Kasumi-1 (cell line): ENCODE results near the gene ULK3.
A peak's percentile ranks its signal among the peaks of the same experiment; 100 is the strongest.
"Not testable (repeated sequence)": the region's sequence is repeated elsewhere in the genome, so short reads cannot be mapped to it uniquely, and the experiment has no call there.

Experiments
- DNase-seq, 2 experiments: peaks; one replicate each; lab custom pipeline; 2025; lab: John Stamatoyannopoulos, UW

The ULK3 gene

DNA sequence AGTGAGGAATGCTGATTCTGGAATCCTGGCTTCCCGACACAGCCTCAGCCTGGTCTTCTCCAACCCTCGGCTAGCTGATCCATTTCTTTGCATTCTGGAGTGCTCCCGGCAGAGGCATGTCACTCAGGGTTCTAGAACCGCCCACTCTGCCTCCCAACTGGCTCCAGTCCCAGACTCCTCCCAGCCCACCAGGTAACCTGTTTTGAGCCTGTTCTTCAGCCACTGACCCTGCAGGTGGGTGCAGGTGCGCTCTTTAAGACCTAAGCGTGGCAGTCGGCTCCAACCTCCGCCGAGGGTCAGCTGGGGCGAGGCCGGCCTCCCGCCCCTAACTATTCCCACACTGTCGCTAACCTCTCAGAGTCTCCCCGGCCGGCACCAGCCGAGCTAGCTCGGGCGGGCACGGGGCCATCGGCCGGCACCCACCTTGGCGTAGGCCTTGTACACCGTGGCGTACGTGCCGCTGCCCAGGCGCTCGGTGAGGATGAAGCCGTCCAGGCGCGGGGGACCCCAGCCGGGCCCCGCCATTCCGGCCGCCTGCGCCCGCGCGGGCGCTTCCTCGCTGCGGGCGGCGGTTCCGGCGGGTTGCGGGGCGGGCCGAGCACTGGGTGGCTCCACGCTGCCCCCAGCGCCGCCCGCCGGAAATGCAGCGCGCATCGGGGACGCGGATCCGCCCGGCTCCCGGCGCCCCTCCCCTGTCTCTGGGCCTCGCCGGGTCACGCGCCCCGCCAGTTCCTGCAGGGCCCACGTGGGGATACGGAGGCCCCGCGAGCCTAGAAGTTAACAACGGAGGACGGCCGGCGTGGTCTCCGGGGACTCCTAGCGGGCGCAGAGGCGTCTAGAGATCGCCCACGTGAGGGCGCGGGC, at the start of gene ULK3:
Gene ULK3 (minus strand): TSS at position 576 of the 864 bp plus-strand sequence. CDS start 51 bp downstream, at position 525.
- DNase-seq, result peak; percentile 85 to 87

GRCh38 chr15:74892313-74892712, 49.4 kb upstream of the ULK3 start:
- no peak for DNase-seq

- DNase-seq, result no peak
These were observed 48.5 kb upstream of the ULK3 start for GRCh38 chr15:74891469-74891868.

DNA sequence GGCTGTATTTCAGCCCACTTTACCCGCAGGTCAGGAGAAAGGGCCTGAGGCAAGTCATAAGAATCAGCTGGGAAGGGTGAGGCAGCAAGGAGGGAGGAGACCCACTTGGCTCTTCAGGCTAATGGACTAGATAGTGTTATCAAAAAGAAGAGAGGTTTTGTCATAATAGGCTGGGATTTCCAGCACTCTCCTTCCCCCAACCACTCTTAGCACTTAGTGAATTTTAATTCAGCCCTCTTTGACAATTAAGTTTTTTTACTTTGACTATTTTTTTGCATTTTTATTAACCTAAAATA, 47.7 kb upstream of the ULK3 start:
- no peak for DNase-seq

DNA sequence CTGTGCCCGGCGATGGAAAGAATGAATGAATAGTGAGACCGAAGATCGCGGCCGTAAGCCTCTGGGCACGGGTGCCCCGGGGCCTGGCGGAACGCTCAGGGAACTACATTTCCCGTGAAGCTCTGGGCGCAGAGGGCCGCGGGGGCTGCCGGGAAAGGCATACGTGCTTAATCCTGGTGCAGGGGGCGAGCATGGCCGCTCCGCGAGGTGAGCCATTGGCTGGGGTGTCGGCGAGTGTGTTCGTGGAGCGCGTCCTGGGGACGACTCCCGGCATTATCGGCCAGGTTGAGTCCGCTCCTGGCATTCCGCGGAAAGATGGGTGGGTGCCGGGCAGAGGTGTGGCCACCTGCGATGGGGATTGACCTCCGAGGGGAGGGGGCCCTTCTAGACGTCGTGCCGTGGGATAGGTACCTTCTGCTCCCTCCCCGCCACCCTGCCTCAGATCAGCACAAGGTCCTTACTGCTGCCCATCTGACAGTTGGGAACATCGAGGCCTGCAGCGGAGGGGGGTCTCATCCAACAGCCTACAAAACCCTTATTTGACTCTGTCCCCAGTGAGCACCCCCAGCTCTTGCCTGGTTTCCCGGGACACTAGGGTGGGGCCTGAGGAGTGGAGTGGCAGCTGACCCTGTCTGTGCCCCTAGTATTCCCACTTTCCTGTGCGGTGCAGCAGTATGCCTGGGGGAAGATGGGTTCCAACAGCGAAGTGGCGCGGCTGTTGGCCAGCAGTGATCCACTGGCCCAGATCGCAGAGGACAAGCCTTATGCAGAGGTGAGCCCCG, 47.1 kb upstream of the ULK3 start, which contains the start of gene MPI:
Gene MPI (plus strand): TSS at position 160 of the 782 bp plus-strand sequence. CDS start 32 bp downstream, at position 192.
- peak; percentile 72 to 77 for DNase-seq

DNA sequence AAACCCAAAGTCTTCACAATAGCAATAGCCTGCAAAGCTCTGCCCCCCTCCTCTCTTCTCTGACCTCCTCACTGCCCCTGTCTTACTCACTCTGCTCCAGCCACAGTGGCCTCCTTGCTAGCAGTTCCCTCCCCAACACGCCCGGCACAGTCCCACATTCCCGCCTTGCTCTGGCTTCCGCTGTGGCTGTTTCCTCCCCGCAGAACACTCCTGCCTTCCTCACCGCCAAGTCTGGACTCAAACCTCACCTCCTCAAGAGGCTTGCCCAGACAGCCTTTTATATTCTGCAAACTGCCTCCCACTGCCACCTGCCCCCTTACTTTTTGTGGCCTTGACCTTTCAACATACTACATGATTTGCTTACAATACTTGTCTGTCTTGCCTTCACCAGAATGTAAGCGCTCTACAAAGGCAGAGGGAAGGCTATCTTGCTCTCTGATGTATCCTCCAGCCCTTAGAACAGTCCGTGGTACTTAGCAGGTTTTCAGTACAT, 46.5 kb upstream of the ULK3 start:
- DNase-seq, result peak; percentile 52 to 53

DNA sequence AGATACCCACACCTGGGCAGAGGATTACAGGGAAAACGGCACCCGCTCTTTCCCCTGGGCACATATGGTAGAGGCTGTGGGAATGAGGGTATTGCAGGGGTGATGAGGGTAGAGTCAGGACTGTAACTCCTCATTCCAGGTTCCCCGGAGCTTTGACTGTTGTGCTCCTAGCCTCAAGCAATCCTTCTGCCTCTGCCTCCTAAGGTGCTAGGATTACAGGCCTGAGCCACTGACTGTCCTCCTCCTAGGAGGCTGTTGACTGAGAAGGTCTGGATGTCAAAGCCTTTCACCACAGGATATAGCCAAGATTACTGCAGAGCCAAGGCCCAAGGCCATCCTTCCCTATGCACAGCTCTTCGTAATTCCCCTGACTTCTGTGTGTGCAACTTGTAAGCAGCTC, 45.8 kb upstream of the ULK3 start:
- no peak for DNase-seq

DNA sequence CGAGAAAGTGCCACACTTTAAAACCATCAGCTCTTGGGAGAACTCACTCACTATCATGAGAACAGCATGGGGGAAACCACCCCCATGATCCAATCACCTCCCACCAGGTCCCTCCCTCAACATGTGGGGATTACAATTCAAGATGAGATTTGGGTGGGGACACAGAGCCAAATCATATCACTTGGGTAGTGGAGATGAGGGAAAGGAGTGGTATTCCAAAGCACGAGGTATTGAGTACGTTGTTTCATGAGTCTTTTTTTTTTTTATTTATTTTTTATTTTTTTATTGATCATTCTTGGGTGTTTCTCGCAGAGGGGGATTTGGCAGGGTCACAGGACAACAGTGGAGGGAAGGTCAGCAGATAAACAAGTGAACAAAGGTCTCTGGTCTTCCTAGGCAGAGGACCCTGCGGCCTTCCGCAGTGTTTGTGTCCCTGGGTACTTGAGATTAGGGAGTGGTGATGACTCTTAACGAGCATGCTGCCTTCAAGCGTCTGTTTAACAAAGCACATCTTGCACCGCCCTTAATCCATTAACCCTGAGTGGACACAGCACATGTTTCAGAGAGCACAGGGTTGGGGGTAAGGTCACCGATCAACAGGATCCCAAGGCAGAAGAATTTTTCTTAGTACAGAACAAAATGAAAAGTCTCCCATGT, 44.7 kb upstream of the ULK3 start:
- DNase-seq, result not testable (repeated sequence)

- DNase-seq, result no peak
These were observed 42.5 kb upstream of the ULK3 start for GRCh38 chr15:74885461-74885860.

DNA sequence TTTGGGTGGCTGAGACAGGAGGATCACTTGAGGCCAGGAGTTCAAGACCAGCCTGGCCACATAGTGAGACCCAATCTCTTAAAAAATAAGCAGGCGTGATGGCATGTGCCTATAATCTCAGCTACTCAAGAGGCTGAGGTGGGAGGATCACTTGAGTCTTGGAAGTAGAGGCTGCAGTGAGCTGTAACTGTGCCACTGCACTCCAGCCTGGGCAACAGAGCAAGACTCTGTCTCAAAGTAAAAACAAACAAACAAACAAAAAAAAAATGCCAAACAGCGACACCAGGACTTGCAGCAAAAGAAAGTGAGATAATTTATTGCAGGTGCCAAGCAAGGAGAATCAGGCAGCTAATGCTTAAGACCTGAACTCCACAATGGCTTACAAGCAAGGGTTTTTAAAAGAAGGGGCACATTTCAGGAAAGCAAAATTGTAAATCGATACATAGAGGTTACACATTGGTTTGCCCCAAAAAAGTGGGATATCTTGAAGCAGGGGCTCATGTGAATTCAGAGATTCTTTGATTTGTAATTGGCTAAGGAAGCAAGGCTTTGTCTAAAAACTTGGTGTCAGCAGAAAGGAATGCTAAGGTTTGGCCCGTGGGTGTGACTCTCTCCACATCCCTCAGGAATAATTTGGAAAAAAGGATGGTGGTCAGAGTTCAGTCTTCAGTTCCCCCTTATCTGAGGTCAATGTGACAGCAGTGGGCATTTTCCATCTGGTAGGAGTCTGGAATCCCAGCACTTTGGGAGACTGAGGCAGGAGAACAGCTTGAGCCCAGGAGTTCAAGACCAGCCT, 41.7 kb upstream of the ULK3 start:
- no peak for DNase-seq

DNA sequence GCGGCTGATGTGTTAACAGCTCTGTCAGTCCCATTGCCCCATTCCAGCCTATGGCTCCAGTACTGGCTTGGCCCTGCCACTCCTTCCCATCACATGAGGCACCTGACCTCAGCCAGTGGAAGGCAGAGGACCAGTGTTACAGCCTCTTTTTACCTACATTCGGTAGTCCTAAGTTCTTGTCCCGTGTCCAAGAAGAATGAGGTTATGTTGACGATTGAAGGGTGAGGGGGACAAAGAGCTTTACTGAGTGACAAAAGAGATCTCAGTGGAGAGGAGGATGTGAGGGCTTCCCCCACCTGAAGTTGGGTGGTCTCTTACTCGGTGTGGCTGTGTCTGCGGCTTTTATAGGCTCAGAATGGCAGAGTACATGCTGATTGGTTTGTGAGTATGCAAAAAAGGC, 39.6 kb upstream of the ULK3 start:
- DNase-seq, result no peak

DNA sequence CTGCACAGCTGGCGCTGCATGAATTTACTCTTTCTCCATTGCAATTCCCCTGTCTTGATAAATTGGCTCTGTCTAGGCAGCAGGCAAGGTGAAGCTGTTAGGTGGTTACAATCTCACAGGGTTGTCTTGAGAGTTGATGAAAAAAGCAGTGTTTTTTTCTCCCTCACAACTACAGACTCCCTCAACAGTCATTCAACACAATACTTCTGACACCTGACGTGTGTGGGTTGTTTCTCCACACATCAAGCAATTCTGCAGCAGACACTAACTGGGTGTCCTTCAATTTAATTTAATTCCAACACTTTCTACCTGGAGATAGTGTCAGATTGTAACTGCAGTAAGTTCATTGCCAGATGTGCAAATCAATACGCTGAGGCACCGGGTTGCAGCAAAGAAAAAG, 35.3 kb upstream of the ULK3 start:
- DNase-seq, result no peak

- DNase-seq, result peak; percentile 46 to 53
These were observed 30.9 kb upstream of the ULK3 start for GRCh38 chr15:74873756-74874424.

GRCh38 chr15:74873036-74873755, 30.2 kb upstream of the ULK3 start, which contains the start of gene SCAMP2:
Gene SCAMP2 (minus strand): TSS chr15:74873365. CDS start chr15:74873255, 110 bp downstream.
- peak; percentile 96 to 98 for DNase-seq

- DNase-seq, result no peak
These were observed 29.7 kb upstream of the ULK3 start for GRCh38 chr15:74872702-74873035.

DNA sequence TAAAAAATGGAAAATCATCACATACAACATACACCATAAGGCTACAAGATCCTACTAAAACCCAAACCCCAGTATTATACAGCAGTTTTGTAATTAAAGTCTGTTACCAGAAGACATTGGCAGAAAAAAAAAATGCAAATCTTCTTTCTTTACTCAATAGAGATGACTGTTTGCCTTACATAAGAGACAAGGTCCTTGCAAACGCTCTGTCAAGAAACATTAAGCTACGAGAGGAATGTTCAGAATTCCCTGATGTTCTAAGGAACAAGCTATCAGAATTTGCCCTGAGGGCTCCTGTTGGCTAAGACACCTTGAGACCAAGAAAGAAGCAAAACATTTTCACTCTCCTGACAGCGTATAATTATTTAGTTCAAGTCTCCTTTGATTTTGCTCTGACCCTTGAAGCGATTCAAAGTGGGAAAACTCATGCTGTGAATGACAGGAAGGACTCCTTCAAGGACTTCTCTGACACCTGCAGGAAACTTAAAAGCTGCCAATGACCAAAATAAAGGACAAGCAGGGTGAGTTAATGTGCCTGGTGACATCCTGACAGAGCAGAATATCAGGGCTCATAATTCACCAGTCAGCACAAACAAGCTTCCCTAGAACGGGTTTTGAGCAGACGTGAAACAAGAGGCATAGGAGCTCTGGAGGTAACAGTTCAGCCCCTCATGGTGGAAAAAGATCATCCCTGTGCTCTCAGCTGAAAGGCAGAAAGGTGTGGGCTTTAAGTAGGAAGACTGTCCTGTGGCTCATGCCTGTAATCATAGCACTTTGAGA, 27.7 kb upstream of the ULK3 start:
- no peak for DNase-seq

DNA sequence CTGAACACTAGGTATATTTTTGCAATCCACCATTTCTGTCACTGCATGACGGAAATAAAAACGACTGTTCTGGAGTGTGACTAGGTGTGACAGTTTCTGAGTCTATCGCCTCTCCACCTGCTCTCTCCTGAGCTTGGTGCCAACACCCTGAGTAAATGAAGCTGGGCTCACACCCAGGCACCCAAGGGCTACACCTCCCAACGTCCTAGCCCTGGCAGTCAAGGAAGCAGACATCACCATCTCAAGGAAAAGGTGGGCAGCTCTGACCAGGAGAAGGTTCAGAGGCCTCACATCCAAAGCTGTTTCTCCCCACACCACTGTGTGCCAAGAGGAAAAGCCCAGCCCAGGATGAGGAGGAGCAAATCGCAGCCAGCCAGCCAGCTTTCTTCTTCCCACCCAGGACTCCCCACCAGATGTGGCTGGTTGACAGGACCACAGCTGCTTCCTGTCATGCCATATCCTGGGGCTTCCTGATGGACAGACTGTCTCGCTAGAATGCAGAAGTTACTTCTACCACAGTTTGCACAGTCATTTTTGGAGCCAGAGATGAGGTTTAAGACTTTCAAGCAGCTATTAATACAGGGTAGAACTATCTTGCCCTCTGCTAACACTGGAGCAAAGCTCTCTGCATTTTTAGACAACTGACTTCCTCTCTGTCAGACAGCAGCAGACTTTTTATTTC, 26.9 kb upstream of the ULK3 start:
- peak; percentile 100 for DNase-seq

DNA sequence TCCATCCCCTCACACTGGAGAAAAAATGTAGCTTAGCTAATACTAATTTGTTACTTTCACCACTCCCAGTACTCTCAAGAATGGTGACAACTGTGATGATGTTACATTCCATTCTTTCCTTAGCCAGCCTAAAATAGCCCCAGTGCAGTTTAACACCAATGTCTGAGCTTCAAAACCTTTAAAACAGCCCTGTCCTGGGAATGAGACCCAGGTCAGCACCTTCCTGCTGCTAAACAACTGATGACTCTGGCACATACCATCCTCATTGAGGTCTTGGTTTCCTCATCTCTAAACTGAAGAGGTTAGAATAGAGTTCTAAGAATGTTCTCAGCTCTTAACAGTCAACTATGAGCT, 26.4 kb upstream of the ULK3 start:
- DNase-seq, result no peak

- DNase-seq, result peak; percentile 98 to 99
These were observed 25.1 kb upstream of the ULK3 start for GRCh38 chr15:74868059-74868458.
